Ovary (tissue), 9 donors: ENCODE data around the gene SHPK. TPM values are rescaled to one million over a fixed set of nuclear protein-coding genes. Genes with fewer than 3 reads are reported as not detected.
"Not testable (repeated sequence)": the region's sequence is repeated elsewhere in the genome, so short reads cannot be mapped to it uniquely, and the experiment has no call there.

Experiments used
- DNase-seq, 5 donors: peaks; one replicate each; pipeline ENCODE4 v3.0.0-alpha.2; 2019 to 2020
- H3K27ac ChIP-seq, 2 donors: fragments of 200-600 bp; one replicate each; pipeline versions ENCODE4 v1.5.1 to v1.8.0; 2019 to 2022
- H3K27me3 ChIP-seq: fragments of 200-600 bp; one replicate; pipeline ENCODE4 v1.8.0; 2022
- H3K36me3 ChIP-seq: fragments of 200-600 bp; sonication (generic); one replicate; pipeline ENCODE4 v1.5.1; 2019
- H3K4me1 ChIP-seq: one replicate; pipeline ENCODE4 v1.8.1; 2013; ENCODE audit warnings: mild to moderate bottlenecking, moderate library complexity; ENCODE audit not compliant: insufficient read depth
- H3K4me3 ChIP-seq: fragments of 200-600 bp; sonication (generic); one replicate; pipeline ENCODE4 v1.5.1; 2017
- H3K9me3 ChIP-seq, 2 donors: fragments of 200-600 bp in 1 of 2; sonication (generic) in 1 of 2; one replicate each; pipeline versions ENCODE4 v1.5.1 to v1.8.1; 2013 to 2019; ENCODE audit warnings: mild to moderate bottlenecking in 1 of 2, moderate library complexity in 1 of 2
- EP300 ChIP-seq: sonication (generic); formaldehyde crosslinking; IDR thresholded peaks from one replicate; pipeline ENCODE4 v1.6.1; 2017; ENCODE audit warnings: antibody characterized with exemption
- POLR2A ChIP-seq: fragments of 450-650 bp; IDR thresholded peaks from one replicate; pipeline ENCODE4 v1.6.1; 2017; ENCODE audit warnings: antibody characterized with exemption, mild to moderate bottlenecking, moderate library complexity
- WGBS, 3 donors: extraction: QIAGEN DNeasy Blood & Tissue Kit in 1 of 3; methylation state at CpG; one replicate each; pipeline versions ENCODE4 v1.1.5 to v1.1.7; 2013 to 2017; 5-methylcytosine and 5-hydroxymethylcytosine counted together
- intact Hi-C, 4 donors: fragments of 100-400 bp; cut with DNase I; formaldehyde crosslinking; loops; one replicate each; pipeline versions ENCODE4 v1.11.0 to v1.15.1; 2022 to 2023
- polyA plus RNA-seq, 2 donors: library from polyadenylated mRNA; stranded (reverse); fragments of 200-250 nt in 1 of 2; fragments of 350-450 nt in 1 of 2; fragmentation: Illumina TruSeq in 1 of 2; extraction: RNeasy Lipid Tissue Mini Kit (QIAGEN cat#74804) in 1 of 2; gene quantifications; one replicate each; pipeline ENCODE4 v1.2.3, GENCODE V29; 2013 to 2014
- total RNA-seq, 7 donors: library from RNA; depleted of rRNA in 2 of 7; stranded (reverse); fragments of >200 nt in 2 of 7; fragmentation: NEBNext Ultra II Directional in 3 of 7; extraction: Animal tissue kit (Norgen Biotek cat#: 25700) in 3 of 7; gene quantifications; one replicate each; pipeline versions ENCODE4 v1.1.0 to v1.2.4, GENCODE V29; 2016 to 2023
- TF ChIP-seq, protein P1 (sequence below), 3 donors: fragments of 450-650 bp in 2 of 3; fragments of 200-600 bp in 1 of 3; IDR thresholded peaks; one replicate each; pipeline versions ENCODE4 v1.5.1 to v1.8.0; 2016 to 2022; ENCODE audit warnings: antibody characterized with exemption in 3 of 3, mild to moderate bottlenecking in 1 of 3
- donor health status: DM: no; HTN: no; CAD: no; lungs with moderate emphysema.
- donor health status: DM: no; HTN: no; CAD: no.
- donor health status: Bipolar disorder and iron deficiency.
- donor health status: DM: yes; HTN: yes; CAD: no.
- donor health status: DM: no; HTN: no; CAD: no.
- donor health status: DM: yes; HTN: yes; CAD: no.

SHPK gene
- total and polyA plus RNA-seq, 9 donors, result 6.6 to 16.6 (median 13.0) TPM

DNA sequence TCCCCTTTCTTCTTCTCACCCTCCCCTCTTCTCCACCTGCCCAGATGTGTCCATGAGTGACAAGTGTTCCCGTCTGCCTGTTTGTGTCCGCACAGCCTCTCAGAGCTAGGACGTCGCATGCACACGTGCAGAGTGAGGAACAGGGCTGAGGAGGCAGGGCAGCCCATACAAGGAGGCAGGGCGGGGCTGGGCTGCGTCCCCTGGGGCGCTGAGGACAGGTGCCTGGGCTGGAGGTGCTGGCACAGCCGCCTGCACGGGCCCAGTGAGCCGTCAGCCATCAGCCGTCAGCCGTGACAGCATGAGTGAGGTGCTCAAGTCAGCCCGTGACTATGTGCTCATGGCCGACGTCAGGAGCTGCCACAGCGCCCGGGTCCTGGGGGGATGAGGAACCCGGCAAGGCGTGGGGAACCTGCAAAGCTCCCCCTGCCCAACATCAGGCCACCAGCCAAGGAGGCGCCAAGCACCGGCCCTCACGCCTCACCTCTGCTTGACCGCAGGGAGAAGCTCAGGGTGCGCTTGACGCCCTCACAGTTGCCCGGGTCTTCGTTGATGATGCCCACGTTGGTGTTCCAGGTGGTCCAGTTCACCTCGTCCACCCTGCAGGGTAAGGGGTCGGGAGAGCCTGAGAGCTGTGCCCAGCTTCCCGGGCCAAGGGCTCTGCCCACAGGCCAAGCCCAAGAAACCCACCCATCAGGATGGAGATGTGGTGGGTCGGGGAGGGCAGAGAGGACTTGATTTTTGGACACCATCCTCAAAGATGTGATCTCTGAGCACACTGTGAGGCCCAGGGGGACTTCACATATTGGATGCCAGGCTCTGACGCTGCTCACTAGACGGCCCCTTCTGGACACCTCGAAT, 64.8 kb downstream of the SHPK start:
- H3K36me3 ChIP-seq, result no peaks in the 10 kb centered on the region
- no peaks in the 10 kb centered on the region for H3K9me3 ChIP-seq
- H3K27me3 ChIP-seq, result no peaks in the 10 kb centered on the region
- TF ChIP-seq, protein P1, sequence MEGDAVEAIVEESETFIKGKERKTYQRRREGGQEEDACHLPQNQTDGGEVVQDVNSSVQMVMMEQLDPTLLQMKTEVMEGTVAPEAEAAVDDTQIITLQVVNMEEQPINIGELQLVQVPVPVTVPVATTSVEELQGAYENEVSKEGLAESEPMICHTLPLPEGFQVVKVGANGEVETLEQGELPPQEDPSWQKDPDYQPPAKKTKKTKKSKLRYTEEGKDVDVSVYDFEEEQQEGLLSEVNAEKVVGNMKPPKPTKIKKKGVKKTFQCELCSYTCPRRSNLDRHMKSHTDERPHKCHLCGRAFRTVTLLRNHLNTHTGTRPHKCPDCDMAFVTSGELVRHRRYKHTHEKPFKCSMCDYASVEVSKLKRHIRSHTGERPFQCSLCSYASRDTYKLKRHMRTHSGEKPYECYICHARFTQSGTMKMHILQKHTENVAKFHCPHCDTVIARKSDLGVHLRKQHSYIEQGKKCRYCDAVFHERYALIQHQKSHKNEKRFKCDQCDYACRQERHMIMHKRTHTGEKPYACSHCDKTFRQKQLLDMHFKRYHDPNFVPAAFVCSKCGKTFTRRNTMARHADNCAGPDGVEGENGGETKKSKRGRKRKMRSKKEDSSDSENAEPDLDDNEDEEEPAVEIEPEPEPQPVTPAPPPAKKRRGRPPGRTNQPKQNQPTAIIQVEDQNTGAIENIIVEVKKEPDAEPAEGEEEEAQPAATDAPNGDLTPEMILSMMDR (IDR thresholded peaks at IDR 0.05), result no peak
- no peak for TF ChIP-seq POLR2A
- TF ChIP-seq EP300, result no peak
- no peak for DNase-seq
- no peak overlapping the region for H3K4me3 ChIP-seq
- 92 to 95% (median 92%) methylated on average over 28 to 36 of the region's 36 CpGs for WGBS, 3 donors
- H3K27ac ChIP-seq, result no peak overlapping the region
- intact Hi-C loops, result no loop called here
- H3K4me1 ChIP-seq, result no peaks in the 10 kb centered on the region

DNA sequence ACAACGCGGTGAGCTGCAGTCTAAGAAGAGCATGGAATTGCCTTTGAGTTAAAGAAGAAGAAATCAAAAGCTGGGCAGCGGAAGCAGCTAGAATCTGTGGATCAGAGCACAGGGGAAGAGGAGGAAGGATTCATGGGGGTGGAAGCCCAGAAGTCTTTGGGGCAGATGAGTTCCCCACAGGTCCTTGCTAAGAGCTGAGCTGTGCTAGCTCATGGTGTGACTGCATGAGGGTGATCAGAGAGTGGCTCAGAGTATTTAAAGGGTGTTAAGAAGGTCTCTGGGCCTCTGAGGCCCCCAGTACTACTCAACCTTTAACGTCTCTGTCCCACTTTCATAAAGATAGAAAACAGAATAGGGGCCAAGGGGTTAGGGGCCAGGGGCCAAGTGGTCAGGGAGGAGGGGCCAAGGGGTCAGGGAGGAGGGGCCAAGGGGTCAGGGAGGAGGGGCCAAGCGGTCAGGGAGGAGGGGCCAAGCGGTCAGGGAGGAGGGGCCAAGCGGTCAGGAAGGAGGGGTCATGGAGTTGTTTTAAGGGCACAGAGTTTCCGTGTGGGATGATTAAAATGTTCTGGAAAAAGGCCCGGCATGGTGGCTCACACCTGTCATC, 66.4 kb downstream of the SHPK start:
- no peak for DNase-seq
- Histone ChIP-seq H3K36me3 (no peaks in the 10 kb centered on the region), H3K4me1 (no peaks in the 10 kb centered on the region), H3K4me3 (no peak overlapping the region), H3K9me3 (no peaks in the 10 kb centered on the region), H3K27ac (no peak overlapping the region), H3K27me3 (no peaks in the 10 kb centered on the region)
- 86 to 87% (median 87%) methylated on average over 9 of the region's 9 CpGs for WGBS, 3 donors
- intact Hi-C loops, result no loop called here
- TF ChIP-seq POLR2A, result no peak
- TF ChIP-seq, protein P1 (IDR thresholded peaks at IDR 0.05), result no peak
- TF ChIP-seq EP300, result no peak

DNA sequence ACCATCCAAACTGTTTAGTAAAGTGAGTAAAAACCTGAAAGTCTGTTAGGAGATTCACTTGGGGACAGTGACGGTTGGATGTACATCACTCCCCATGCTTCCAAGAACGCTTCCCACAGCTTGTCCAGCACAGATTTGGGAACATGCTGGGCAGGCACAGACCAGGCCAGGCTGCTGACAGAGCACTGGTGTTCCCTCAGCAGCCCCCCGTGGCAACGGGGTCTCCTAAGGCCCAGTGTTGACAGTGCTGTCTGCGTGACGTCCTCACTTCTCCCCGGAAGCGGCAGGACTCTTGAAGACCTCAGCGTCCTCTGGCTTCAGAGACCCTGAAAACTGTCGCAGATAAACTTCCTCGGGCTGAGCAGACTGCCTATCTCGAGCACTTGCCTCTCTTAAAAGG, 69.5 kb downstream of the SHPK start:
- H3K27me3 ChIP-seq, result no peaks in the 10 kb centered on the region
- no peak overlapping the region for H3K4me3 ChIP-seq
- H3K4me1 ChIP-seq, result no peaks in the 10 kb centered on the region
- intact Hi-C loops, result no loop called here
- H3K36me3 ChIP-seq, result no peaks in the 10 kb centered on the region
- TF ChIP-seq POLR2A, result no peak
- no peak for TF ChIP-seq EP300
- TF ChIP-seq, protein P1 (IDR thresholded peaks at IDR 0.05), result no peak
- H3K9me3 ChIP-seq, result no peaks in the 10 kb centered on the region
- H3K27ac ChIP-seq, result no peak overlapping the region
- WGBS, 3 donors, result 93 to 95% (median 94%) methylated on average over 12 of the region's 12 CpGs
- no peak for DNase-seq

DNA sequence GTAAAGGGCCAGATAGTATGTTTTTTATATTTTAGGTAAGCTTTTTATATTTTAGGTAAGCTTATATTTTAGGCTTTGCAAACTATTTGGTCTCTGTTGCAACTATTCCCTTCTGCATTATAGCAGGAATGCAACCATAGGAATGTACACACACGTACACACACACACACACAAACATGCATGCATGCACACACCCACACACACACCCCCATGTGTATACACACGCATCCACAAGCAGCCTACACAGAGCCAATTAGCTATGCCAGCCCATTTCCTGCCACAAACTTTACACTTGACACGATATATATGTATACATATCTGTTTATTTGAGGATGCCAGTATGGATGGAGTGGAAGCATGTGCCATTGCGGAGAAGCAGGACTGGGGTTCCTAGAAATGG, 70.9 kb downstream of the SHPK start:
- H3K9me3 ChIP-seq, result no peaks in the 10 kb centered on the region
- no peak for DNase-seq
- H3K36me3 ChIP-seq, result no peaks in the 10 kb centered on the region
- intact Hi-C loops, result no loop called here
- WGBS, 3 donors, result 88 to 91% (median 91%) methylated on average over 4 of the region's 4 CpGs
- H3K27ac ChIP-seq, result no peak overlapping the region
- H3K4me1 ChIP-seq, result no peaks in the 10 kb centered on the region
- no peak overlapping the region for H3K4me3 ChIP-seq
- no peaks in the 10 kb centered on the region for H3K27me3 ChIP-seq
- TF ChIP-seq, protein P1 (IDR thresholded peaks at IDR 0.05), result no peak

DNA sequence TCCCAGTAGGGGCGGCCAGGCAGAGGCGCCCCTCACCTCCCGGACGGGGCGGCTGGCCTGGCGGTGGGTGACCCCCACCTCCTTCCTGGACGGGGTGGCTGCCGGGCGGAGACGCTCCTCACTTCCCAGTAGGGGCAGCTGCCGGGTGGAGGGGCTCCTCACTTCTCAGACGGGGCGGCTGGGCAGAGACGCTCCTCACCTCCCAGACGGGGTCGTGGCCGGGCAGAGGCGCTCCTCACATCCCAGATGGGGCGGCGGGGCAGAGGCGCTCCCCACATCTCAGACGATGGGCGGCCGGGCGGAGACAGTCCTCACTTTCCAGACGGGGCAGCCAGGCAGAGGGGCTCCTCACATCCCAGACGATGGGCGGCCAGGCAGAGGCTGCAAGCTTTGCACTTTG, 71.8 kb downstream of the SHPK start:
- H3K27me3 ChIP-seq, H3K27ac ChIP-seq, H3K4me1 ChIP-seq, intact Hi-C loops, H3K4me3 ChIP-seq, H3K9me3 ChIP-seq, H3K36me3 ChIP-seq, DNase-seq: not testable (repeated sequence)
- WGBS, 3 donors, result 94 to 100% (median 97%) methylated on average over 14 to 28 of the region's 28 CpGs
